Measurements from ENCODE around the gene VEGFA. TPM values are rescaled to one million over a fixed set of nuclear protein-coding genes. Genes with fewer than 3 reads are reported as not detected.

The VEGFA gene
- total RNA-seq, 2 donors from 2014 or later = 113 to 216 TPM

- Histone ChIP-seq H3K27ac (no peak overlapping the region), H3K9ac (ENCODE audit: low read depth in 2 of 2, low read length in 2 of 2) (no peak overlapping the region), H3K27me3 (no peaks in the 10 kb centered on the region), H3K4me1 (peaks cover 5% of the 10 kb centered on the region), H3K36me3 (peaks cover 23% of the 10 kb centered on the region), H3K4me3 (no peak overlapping the region), H3K9me3 (no peaks in the 10 kb centered on the region)
- no peak for DNase-seq
- intact Hi-C loops (cut with DNase I) = no loop called here
- TF ChIP-seq, protein P1, sequence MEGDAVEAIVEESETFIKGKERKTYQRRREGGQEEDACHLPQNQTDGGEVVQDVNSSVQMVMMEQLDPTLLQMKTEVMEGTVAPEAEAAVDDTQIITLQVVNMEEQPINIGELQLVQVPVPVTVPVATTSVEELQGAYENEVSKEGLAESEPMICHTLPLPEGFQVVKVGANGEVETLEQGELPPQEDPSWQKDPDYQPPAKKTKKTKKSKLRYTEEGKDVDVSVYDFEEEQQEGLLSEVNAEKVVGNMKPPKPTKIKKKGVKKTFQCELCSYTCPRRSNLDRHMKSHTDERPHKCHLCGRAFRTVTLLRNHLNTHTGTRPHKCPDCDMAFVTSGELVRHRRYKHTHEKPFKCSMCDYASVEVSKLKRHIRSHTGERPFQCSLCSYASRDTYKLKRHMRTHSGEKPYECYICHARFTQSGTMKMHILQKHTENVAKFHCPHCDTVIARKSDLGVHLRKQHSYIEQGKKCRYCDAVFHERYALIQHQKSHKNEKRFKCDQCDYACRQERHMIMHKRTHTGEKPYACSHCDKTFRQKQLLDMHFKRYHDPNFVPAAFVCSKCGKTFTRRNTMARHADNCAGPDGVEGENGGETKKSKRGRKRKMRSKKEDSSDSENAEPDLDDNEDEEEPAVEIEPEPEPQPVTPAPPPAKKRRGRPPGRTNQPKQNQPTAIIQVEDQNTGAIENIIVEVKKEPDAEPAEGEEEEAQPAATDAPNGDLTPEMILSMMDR (IDR thresholded peaks at IDR 0.05) = no peak
These were observed 9.8 kb downstream of the VEGFA start for GRCh38 chr6:43779852-43780236.

DNA sequence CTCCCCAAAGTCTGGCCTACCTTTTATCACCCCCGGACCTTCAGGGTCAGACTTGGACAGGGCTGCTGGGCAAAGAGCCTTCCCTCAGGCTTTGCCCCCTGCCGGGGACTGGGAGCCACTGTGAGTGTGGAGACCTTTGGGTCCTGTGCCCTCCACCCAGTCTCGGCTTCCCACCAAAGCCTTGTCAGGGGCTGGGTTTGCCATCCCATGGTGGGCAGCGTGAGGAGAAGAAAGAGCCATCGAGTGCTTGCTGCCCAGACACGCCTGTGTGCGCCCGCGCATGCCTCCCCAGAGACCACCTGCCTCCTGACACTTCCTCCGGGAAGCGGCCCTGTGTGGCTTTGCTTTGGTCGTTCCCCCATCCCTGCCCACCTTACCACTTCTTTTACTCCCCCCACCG, 10.3 kb downstream of the VEGFA start:
- no peak overlapping the region for H3K27ac ChIP-seq
- H3K4me1 ChIP-seq = peaks cover under 1% of the 10 kb centered on the region

GRCh38 chr6:43780941-43781928, 11.2 kb downstream of the VEGFA start:
- H3K36me3 ChIP-seq = peaks cover 23% of the 10 kb centered on the region
- no peak overlapping the region for H3K4me3 ChIP-seq
- H3K9ac ChIP-seq (ENCODE audit: low read depth in 2 of 2, low read length in 2 of 2) = no peak overlapping the region
- no peak for DNase-seq
- H3K27ac ChIP-seq = no peak overlapping the region
- TF ChIP-seq, protein P1 (IDR thresholded peaks at IDR 0.05) = no peak
- intact Hi-C loops (cut with DNase I) = no loop called here
- H3K9me3 ChIP-seq = no peaks in the 10 kb centered on the region
- H3K27me3 ChIP-seq = no peaks in the 10 kb centered on the region
- no peaks in the 10 kb centered on the region for H3K4me1 ChIP-seq

More for the DNA sequence above, 10.3 kb downstream of the VEGFA start:
- TF ChIP-seq, protein P1 (IDR thresholded peaks at IDR 0.05) = no peak
- Histone ChIP-seq H3K4me3 (no peak overlapping the region), H3K27me3 (no peaks in the 10 kb centered on the region), H3K36me3 (peaks cover 23% of the 10 kb centered on the region), H3K9ac (ENCODE audit: low read depth in 2 of 2, low read length in 2 of 2) (no peak overlapping the region), H3K9me3 (no peaks in the 10 kb centered on the region)
- intact Hi-C loops (cut with DNase I) = no loop called here
- no peak for DNase-seq

DNA sequence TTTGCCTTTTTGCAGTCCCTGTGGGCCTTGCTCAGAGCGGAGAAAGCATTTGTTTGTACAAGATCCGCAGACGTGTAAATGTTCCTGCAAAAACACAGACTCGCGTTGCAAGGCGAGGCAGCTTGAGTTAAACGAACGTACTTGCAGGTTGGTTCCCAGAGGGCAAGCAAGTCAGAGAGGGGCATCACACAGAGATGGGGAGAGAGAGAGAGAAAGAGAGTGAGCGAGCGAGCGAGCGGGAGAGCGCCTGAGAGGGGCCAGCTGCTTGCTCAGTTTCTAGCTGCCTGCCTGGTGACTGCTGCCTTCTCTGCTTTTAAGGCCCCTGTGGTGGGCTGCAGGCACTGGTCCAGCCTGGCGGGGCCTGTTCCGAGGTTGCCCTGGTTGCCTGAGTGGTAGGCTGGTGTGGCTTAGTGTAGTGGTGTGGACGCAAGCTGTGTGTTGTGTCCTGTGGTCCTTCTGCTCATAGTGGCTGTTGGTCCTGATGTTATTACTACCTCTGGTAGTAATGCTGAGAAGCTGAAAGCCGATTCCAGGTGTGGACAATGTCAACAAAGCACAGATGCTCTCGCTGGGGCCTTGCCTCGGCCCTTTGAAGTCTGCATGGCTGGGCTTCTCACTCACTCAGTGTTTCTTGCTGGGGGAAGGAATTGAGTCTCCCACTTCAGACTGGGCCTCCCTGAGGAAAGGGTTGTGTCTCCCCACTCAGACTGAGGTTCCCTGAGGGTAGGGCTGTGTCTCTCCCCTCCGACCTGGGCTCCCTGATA, 12.1 kb downstream of the VEGFA start:
- intact Hi-C loops (cut with DNase I) = no loop called here
- Histone ChIP-seq H3K27me3 (no peaks in the 10 kb centered on the region), H3K27ac (no peak overlapping the region), H3K36me3 (peaks cover 23% of the 10 kb centered on the region), H3K4me3 (no peak overlapping the region), H3K9ac (ENCODE audit: low read depth in 2 of 2, low read length in 2 of 2) (no peak overlapping the region), H3K4me1 (no peaks in the 10 kb centered on the region), H3K9me3 (no peaks in the 10 kb centered on the region)
- TF ChIP-seq, protein P1 (IDR thresholded peaks at IDR 0.05) = no peak
- no peak for DNase-seq

- Histone ChIP-seq H3K4me3 (no peak overlapping the region), H3K27ac (no peak overlapping the region), H3K9ac (ENCODE audit: low read depth in 2 of 2, low read length in 2 of 2) (no peak overlapping the region), H3K4me1 (no peaks in the 10 kb centered on the region), H3K27me3 (no peaks in the 10 kb centered on the region), H3K9me3 (no peaks in the 10 kb centered on the region), H3K36me3 (peaks cover 23% of the 10 kb centered on the region)
- DNase-seq = no peak
- TF ChIP-seq, protein P1 (IDR thresholded peaks at IDR 0.05) = no peak
- intact Hi-C loops (cut with DNase I) = no loop called here
These were observed 12.9 kb downstream of the VEGFA start for GRCh38 chr6:43782764-43783513.

Measured in colonic mucosa (tissue), 4 donors.